HCT116 (cell line): ENCODE measurements around the gene CAPN15.

Experiments
- CTCF ChIP-seq, 3 experiments: fragments of 200-600 bp in 1 of 3; sonication (generic) in 1 of 3; IDR thresholded peaks in 2 of 3; conservative IDR thresholded peaks in 1 of 3; 2 replicates each; pipeline ENCODE4 v1.5.1; 2012 to 2017; ENCODE audit warnings: low read depth in 2 of 3, low read length in 2 of 3, antibody characterized with exemption in 1 of 3, borderline replicate concordance in 1 of 3, control low read depth in 1 of 3, mild to moderate bottlenecking in 1 of 3, mixed read lengths in 1 of 3, mixed run types in 1 of 3, moderate library complexity in 1 of 3; ENCODE audit not compliant: insufficient read depth in 1 of 3
- EZH2 ChIP-seq: fragments of 200-600 bp; sonication (generic); IDR thresholded peaks from 2 replicates; pipeline ENCODE4 v1.6.1; 2017; ENCODE audit warnings: antibody characterized with exemption, mixed run types
- EZH2phosphoT487 ChIP-seq: fragments of 200-600 bp; IDR thresholded peaks from 2 replicates; pipeline ENCODE4 v1.6.1; 2018; ENCODE audit warnings: antibody characterized with exemption, borderline replicate concordance
- SP1 ChIP-seq: IDR thresholded peaks from 2 replicates; pipeline ENCODE4 v1.6.1; 2012; ENCODE audit warnings: low read depth
- ZNF274 ChIP-seq: fragments of 200-500 bp; sonication (Bioruptor generic); IDR thresholded peaks from 2 replicates; pipeline ENCODE4 v1.6.1; 2014; ENCODE audit warnings: mild to moderate bottlenecking, low read depth, low read length, inconsistent platforms
- TF ChIP-seq, protein P1 (sequence below): IDR thresholded peaks from 2 replicates; pipeline ENCODE4 v1.6.1; 2012

GRCh38 chr16:561957-562938 lies 34.7 kb downstream of the CAPN15 start:
- TF ChIP-seq ZNF274, result no peak
- TF ChIP-seq CTCF (IDR thresholded peaks at IDR 0.05 in 2 of 3, conservative IDR thresholded peaks at IDR 0.05 in 1 of 3; ENCODE audit: borderline replicate concordance in 1 of 3, insufficient read depth in 1 of 3, low read depth in 2 of 3, low read length in 2 of 3), result no peak
- TF ChIP-seq EZH2, result no peak
- no peak for TF ChIP-seq SP1
- TF ChIP-seq, protein P1, sequence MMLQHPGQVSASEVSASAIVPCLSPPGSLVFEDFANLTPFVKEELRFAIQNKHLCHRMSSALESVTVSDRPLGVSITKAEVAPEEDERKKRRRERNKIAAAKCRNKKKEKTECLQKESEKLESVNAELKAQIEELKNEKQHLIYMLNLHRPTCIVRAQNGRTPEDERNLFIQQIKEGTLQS, result no peak
- no peak for TF ChIP-seq EZH2phosphoT487
